Esophagus squamous epithelium (tissue), 5 donors: ENCODE results near the gene ZSCAN5B. TPM values are rescaled to one million over a fixed set of nuclear protein-coding genes. Genes with fewer than 3 reads are reported as not detected.

ENCODE experiments used
- DNase-seq: peaks from one replicate; lab custom pipeline; 2025; lab: John Stamatoyannopoulos, UW
- H3K27ac ChIP-seq, 4 donors: fragments of 200-600 bp; sonication (generic); one replicate each; pipeline ENCODE4 v1.5.1; 2016 to 2019; ENCODE audit warnings: mild to moderate bottlenecking in 1 of 4
- H3K27me3 ChIP-seq, 4 donors: fragments of 200-600 bp; sonication (generic); 1 replicate in 3 of 4; 2 replicates in 1 of 4; pipeline versions ENCODE4 v1.5.1 to v1.6.0; 2017 to 2021; ENCODE audit warnings: antibody characterized with exemption in 1 of 4
- H3K36me3 ChIP-seq, 3 donors: fragments of 200-600 bp; sonication (generic); one replicate each; pipeline ENCODE4 v1.5.1; 2016 to 2019
- H3K4me1 ChIP-seq, 3 donors: fragments of 200-600 bp; sonication (generic); one replicate each; pipeline ENCODE4 v1.5.1; 2017 to 2019
- H3K4me3 ChIP-seq, 4 donors: fragments of 200-600 bp; sonication (generic); 1 replicate in 3 of 4; 2 replicates in 1 of 4; pipeline ENCODE4 v1.5.1; 2016 to 2019; ENCODE audit warnings: mild to moderate bottlenecking in 2 of 4, moderate library complexity in 1 of 4
- H3K9me3 ChIP-seq, 3 donors: fragments of 200-600 bp; sonication (generic); one replicate each; pipeline ENCODE4 v1.5.1; 2016 to 2019
- POLR2A ChIP-seq, 4 donors: fragments of 450-650 bp; IDR thresholded peaks; one replicate each; pipeline ENCODE4 v1.6.1; 2017; ENCODE audit warnings: antibody characterized with exemption in 4 of 4, mild to moderate bottlenecking in 4 of 4, moderate library complexity in 3 of 4
- WGBS, 2 donors: methylation state at CpG; one replicate each; pipeline ENCODE4 v1.1.5; 2018; 5-methylcytosine and 5-hydroxymethylcytosine counted together
- intact Hi-C: fragments of 100-400 bp; cut with DNase I; formaldehyde crosslinking; loops from one replicate; pipeline ENCODE4 v1.15.0; 2022
- total RNA-seq, 4 donors: library from RNA; depleted of rRNA; stranded (reverse); fragments of >200 nt; gene quantifications; one replicate each; pipeline ENCODE4 v1.1.0, GENCODE V29; 2016
- TF ChIP-seq, protein P1 (sequence below), 6 experiments: fragments of 450-650 bp in 4 of 6; fragments of 200-600 bp in 2 of 6; sonication (generic) in 2 of 6; IDR thresholded peaks; one replicate each; pipeline ENCODE4 v1.5.1; 2016 to 2019; ENCODE audit warnings: antibody characterized with exemption in 6 of 6, mild to moderate bottlenecking in 4 of 6, moderate library complexity in 4 of 6
- donor health status: DM: yes; HTN: yes; CAD: no.

The ZSCAN5B gene
- total RNA-seq, 4 donors from 2014 or later: not detected

DNA sequence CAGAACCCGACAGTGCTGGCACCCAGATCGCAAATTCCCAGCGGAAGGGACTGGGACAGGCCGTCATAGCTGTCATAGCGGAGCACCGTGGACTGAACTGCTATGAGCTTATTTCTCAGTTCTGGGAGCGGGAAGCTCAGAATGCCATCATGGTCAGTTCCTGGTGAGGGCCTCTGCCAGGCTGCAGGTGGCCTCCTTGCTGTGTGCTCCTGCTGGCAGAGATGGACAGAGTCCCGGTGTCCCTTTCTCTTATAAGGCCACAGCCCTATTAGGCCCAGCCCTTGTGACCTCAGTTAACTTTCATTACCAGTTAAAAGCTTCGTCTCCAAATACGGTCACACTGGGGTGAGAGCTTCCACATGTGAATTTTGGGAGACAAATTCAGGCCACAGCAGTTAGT is 51.9 kb downstream of the ZSCAN5B start:
- TF ChIP-seq, protein P1, sequence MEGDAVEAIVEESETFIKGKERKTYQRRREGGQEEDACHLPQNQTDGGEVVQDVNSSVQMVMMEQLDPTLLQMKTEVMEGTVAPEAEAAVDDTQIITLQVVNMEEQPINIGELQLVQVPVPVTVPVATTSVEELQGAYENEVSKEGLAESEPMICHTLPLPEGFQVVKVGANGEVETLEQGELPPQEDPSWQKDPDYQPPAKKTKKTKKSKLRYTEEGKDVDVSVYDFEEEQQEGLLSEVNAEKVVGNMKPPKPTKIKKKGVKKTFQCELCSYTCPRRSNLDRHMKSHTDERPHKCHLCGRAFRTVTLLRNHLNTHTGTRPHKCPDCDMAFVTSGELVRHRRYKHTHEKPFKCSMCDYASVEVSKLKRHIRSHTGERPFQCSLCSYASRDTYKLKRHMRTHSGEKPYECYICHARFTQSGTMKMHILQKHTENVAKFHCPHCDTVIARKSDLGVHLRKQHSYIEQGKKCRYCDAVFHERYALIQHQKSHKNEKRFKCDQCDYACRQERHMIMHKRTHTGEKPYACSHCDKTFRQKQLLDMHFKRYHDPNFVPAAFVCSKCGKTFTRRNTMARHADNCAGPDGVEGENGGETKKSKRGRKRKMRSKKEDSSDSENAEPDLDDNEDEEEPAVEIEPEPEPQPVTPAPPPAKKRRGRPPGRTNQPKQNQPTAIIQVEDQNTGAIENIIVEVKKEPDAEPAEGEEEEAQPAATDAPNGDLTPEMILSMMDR (IDR thresholded peaks at IDR 0.05): no peak
- no peak for TF ChIP-seq POLR2A (IDR thresholded peaks at IDR 0.05)
- Histone ChIP-seq H3K27ac (peak overlapping the region in 1 of 4 donors; percentile 17), H3K9me3 (no peaks in the 10 kb centered on the region), H3K4me3 (no peak overlapping the region), H3K27me3 (no peaks in the 10 kb centered on the region), H3K4me1 (peaks cover 6 to 28% (median 7%) of the 10 kb centered on the region in 3 donors), H3K36me3 (peaks cover 4 to 40% (median 5%) of the 10 kb centered on the region in 3 donors)
- DNase-seq: no peak
- intact Hi-C loops: no loop called here
- 90 to 98% methylated on average over 6 to 8 of the region's 10 CpGs for WGBS, 2 donors

GRCh38 chr19:56144831-56145230 is 52.8 kb downstream of the ZSCAN5B start:
- no peak overlapping the region for H3K4me3 ChIP-seq
- no peaks in the 10 kb centered on the region for H3K9me3 ChIP-seq
- peaks cover 4 to 39% (median 5%) of the 10 kb centered on the region in 3 donors for H3K36me3 ChIP-seq
- TF ChIP-seq POLR2A (IDR thresholded peaks at IDR 0.05): no peak
- TF ChIP-seq, protein P1 (IDR thresholded peaks at IDR 0.05): no peak
- no peak overlapping the region for H3K27ac ChIP-seq
- DNase-seq: no peak
- intact Hi-C loops: no loop called here
- 82 to 83% methylated on average over 5 to 10 of the region's 12 CpGs for WGBS, 2 donors
- no peaks in the 10 kb centered on the region for H3K27me3 ChIP-seq
- H3K4me1 ChIP-seq: peaks cover 10 to 34% (median 11%) of the 10 kb centered on the region in 3 donors

GRCh38 chr19:56144376-56144775 is 53.2 kb downstream of the ZSCAN5B start:
- no peaks in the 10 kb centered on the region for H3K9me3 ChIP-seq
- H3K27ac ChIP-seq: no peak overlapping the region
- DNase-seq: no peak
- no peaks in the 10 kb centered on the region for H3K27me3 ChIP-seq
- intact Hi-C loops: no loop called here
- H3K36me3 ChIP-seq: peaks cover 4 to 34% (median 5%) of the 10 kb centered on the region in 3 donors
- WGBS, 2 donors: 56 to 73% methylated on average over 6 of the region's 6 CpGs
- peaks cover 12 to 36% (median 12%) of the 10 kb centered on the region in 3 donors for H3K4me1 ChIP-seq
- no peak for TF ChIP-seq POLR2A (IDR thresholded peaks at IDR 0.05)
- TF ChIP-seq, protein P1 (IDR thresholded peaks at IDR 0.05): no peak
- H3K4me3 ChIP-seq: no peak overlapping the region

DNA sequence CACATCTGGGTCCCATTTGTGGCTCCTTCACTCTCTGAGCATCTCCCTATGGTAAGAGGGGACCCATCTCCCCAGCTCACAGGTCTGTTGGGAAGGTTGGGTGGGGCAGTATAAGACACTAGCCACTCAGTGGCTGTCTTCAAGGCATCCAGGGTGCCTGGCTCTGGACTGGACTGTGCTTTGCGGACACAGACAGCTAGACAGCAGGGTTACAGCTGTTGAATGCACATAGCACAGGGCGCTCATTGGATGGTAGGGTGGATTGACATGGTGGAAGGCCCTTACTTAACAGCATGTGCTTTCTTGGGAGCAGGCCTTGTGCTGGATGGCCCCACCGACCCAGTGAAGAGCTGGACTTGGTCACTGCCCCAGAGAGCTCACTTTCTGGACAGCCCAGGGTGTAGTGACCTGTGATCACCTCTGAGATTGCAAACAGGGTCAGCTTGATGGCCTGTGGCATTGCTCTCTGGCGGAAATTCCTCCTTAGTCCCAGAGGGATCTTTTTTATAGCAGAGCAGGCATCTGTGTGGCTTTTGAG is 54.6 kb downstream of the ZSCAN5B start:
- TF ChIP-seq, protein P1 (IDR thresholded peaks at IDR 0.05): no peak
- TF ChIP-seq POLR2A (IDR thresholded peaks at IDR 0.05): no peak
- 53% methylated on average over 3 of the region's 4 CpGs; no CpG with 5 or more reads in 1 of the 2 donors for WGBS, 2 donors
- no peak overlapping the region for H3K4me3 ChIP-seq
- intact Hi-C loops: no loop called here
- H3K9me3 ChIP-seq: no peaks in the 10 kb centered on the region
- H3K27ac ChIP-seq: peak overlapping the region in 3 of 4 donors; percentile 90 to 93 (median 90)
- no peak for DNase-seq
- peaks cover 0 to 22% (median under 1%) of the 10 kb centered on the region in 3 donors for H3K36me3 ChIP-seq
- H3K27me3 ChIP-seq: no peaks in the 10 kb centered on the region
- peaks cover 13 to 49% (median 19%) of the 10 kb centered on the region in 3 donors for H3K4me1 ChIP-seq

GRCh38 chr19:56142087-56142787 is 55.3 kb downstream of the ZSCAN5B start:
- peak overlapping the region in 3 of 4 donors; percentile 64 to 73 (median 65) for H3K4me3 ChIP-seq

More at GRCh38 chr19:56142087-56142787, 55.3 kb downstream of the ZSCAN5B start:
- TF ChIP-seq POLR2A (IDR thresholded peaks at IDR 0.05): no peak
- TF ChIP-seq, protein P1 (IDR thresholded peaks at IDR 0.05): no peak
- intact Hi-C loops: no loop called here
- Histone ChIP-seq H3K36me3 (peaks cover 0 to 15% (median 0%) of the 10 kb centered on the region in 3 donors), H3K27me3 (no peaks in the 10 kb centered on the region), H3K4me1 (peaks cover 16 to 56% (median 26%) of the 10 kb centered on the region in 3 donors), H3K27ac (peak overlapping the region in 3 of 4 donors; percentile 90 to 93 (median 90)), H3K9me3 (no peaks in the 10 kb centered on the region)
- DNase-seq: no peak
- WGBS, 2 donors: 35 to 49% methylated on average over 10 to 15 of the region's 17 CpGs
